A172 (cell line): ENCODE measurements around the gene NCOR1. TPM values are rescaled to one million over a fixed set of nuclear protein-coding genes. Genes with fewer than 3 reads are reported as not detected.
A peak's percentile ranks its signal among the peaks of the same experiment; 100 is the strongest.
"Not testable (repeated sequence)": the region's sequence is repeated elsewhere in the genome, so short reads cannot be mapped to it uniquely, and the experiment has no call there.

Experiments used
- DNase-seq: peaks from one replicate; pipeline ENCODE4 v3.0.0-alpha.2; 2015; ENCODE audit warnings: low spot score
- total RNA-seq: library from RNA; depleted of rRNA; stranded (reverse); fragments of >200 nt; shearing (Covaris generic); gene quantifications from 2 replicates; pipeline ENCODE4 v1.2.3, GENCODE V29; 2014

Gene NCOR1
- total RNA-seq, 1 experiment from 2014 or later, result 95.9 TPM

GRCh38 chr17:16215002-16215272, 397 bp downstream of the NCOR1 start:
- no peak for DNase-seq

GRCh38 chr17:16214190-16215001, 938 bp downstream of the NCOR1 start:
- peak; percentile 32 for DNase-seq

- no peak for DNase-seq
Measured at GRCh38 chr17:16212793-16213192, 2.5 kb downstream of the NCOR1 start.

GRCh38 chr17:16211590-16211989, 3.7 kb downstream of the NCOR1 start:
- DNase-seq, result no peak

GRCh38 chr17:16204763-16205162, 10.6 kb downstream of the NCOR1 start:
- not testable (repeated sequence) for DNase-seq

- not testable (repeated sequence) for DNase-seq
Measured at GRCh38 chr17:16202554-16203500, 12.5 kb downstream of the NCOR1 start.

GRCh38 chr17:16201693-16202131, 13.6 kb downstream of the NCOR1 start:
- DNase-seq, result not testable (repeated sequence)

- DNase-seq, result no peak
Measured at GRCh38 chr17:16199093-16199492, 16.2 kb downstream of the NCOR1 start.

GRCh38 chr17:16197276-16197675, 18.1 kb downstream of the NCOR1 start:
- DNase-seq, result no peak

GRCh38 chr17:16194307-16194835, 21.0 kb downstream of the NCOR1 start:
- DNase-seq, result not testable (repeated sequence)

- no peak for DNase-seq
Measured at GRCh38 chr17:16191604-16192003, 23.7 kb downstream of the NCOR1 start.

GRCh38 chr17:16190703-16191360, 24.5 kb downstream of the NCOR1 start:
- no peak for DNase-seq

GRCh38 chr17:16189791-16190348, 25.5 kb downstream of the NCOR1 start:
- no peak for DNase-seq

GRCh38 chr17:16187642-16188041, 27.7 kb downstream of the NCOR1 start:
- no peak for DNase-seq

GRCh38 chr17:16181581-16181980, 33.8 kb downstream of the NCOR1 start:
- DNase-seq, result no peak

GRCh38 chr17:16178836-16179235, 36.5 kb downstream of the NCOR1 start:
- DNase-seq, result no peak

- DNase-seq, result no peak
Measured at GRCh38 chr17:16171613-16172012, 43.7 kb downstream of the NCOR1 start.

GRCh38 chr17:16166766-16167165, 48.6 kb downstream of the NCOR1 start:
- not testable (repeated sequence) for DNase-seq

GRCh38 chr17:16158714-16159113, 56.6 kb downstream of the NCOR1 start:
- no peak for DNase-seq

GRCh38 chr17:16155536-16155935, 59.8 kb downstream of the NCOR1 start:
- no peak for DNase-seq

GRCh38 chr17:16152326-16152725, 63.0 kb downstream of the NCOR1 start:
- not testable (repeated sequence) for DNase-seq
